Ureter (tissue), 1 donor: ENCODE results near the gene CACNA1B. TPM values are rescaled to one million over a fixed set of nuclear protein-coding genes. Genes with fewer than 3 reads are reported as not detected.

ENCODE experiments used
- DNase-seq: peaks from one replicate; pipeline ENCODE4 v3.0.0-alpha.2; 2020; ENCODE audit warnings: low spot score
- total RNA-seq: library from RNA; stranded (reverse); gene quantifications from one replicate; pipeline ENCODE4 v1.2.4, GENCODE V29; 2023
- donor health status: DM: yes; HTN: yes; CAD: no.

The CACNA1B gene
- total RNA-seq, 1 donor from 2014 or later: 0.23 TPM

- DNase-seq: peak; percentile 14
Measured at GRCh38 chr9:138033950-138034349, 156.4 kb downstream of the CACNA1B start.

DNA sequence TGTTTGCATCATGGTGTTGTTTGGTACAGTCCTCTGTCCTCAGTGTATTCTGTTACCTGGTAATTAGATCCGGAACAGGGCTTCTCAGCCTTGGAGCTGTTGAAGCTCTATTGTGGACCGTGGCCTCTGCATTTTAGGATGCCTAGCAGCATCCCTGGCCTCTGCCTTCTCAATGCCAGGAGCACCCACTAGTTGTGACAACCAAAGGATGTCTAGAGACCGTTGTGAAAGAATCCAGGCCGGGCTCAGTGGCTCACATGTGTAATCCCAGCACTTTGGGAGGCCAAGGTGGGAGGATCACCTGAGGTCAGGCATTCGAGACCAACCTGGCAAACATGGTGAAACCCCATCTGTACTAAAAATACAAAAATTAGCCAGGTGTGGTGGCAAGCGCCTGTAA lies 159.6 kb downstream of the CACNA1B start:
- peak; percentile 19 for DNase-seq

DNA sequence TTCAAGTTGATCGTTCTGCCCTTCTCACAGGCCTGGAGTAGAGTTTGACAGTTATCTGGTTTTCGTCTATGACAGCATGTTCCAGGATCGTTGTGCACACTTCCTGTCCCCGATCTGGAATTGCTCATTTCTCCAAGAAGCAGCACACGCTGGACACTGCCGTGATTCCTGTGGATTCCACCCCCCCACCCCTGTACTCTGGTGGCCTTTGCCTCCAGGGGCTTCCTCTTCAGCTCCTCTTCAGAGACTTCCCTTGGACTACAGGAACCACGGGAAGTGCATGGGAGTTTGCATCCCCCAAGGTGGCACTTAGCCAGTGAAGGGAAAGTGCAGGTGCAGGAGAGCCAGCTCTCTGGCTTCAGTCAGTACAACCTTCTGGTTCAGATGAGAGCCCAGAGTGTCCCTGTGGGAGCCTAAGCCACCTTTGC lies 160.7 kb downstream of the CACNA1B start:
- DNase-seq: peak; percentile 33

GRCh38 chr9:138040446-138041430 lies 163.2 kb downstream of the CACNA1B start:
- DNase-seq: peak; percentile 26

GRCh38 chr9:138042146-138042545 lies 164.6 kb downstream of the CACNA1B start:
- peak; percentile 3 for DNase-seq

GRCh38 chr9:138042640-138043039 lies 165.1 kb downstream of the CACNA1B start:
- DNase-seq: peak; percentile 14

DNA sequence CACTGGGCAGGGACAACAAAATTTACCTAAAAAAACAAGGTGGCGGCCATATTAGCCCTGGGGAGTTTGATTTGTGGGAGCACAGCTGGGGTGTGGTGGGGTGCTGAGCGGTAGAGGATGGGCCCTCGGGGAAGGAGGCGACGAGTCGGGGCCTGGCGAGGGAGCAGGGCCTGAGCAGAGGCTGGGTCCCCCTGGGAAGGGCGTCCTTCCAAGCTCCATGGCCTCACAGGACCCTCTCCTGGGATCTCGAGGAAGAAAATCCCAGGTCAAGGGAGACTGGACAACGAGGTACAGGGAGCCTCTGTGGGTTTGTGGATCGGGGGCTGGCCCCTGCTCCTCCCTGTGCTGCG lies 165.5 kb downstream of the CACNA1B start:
- no peak for DNase-seq

DNA sequence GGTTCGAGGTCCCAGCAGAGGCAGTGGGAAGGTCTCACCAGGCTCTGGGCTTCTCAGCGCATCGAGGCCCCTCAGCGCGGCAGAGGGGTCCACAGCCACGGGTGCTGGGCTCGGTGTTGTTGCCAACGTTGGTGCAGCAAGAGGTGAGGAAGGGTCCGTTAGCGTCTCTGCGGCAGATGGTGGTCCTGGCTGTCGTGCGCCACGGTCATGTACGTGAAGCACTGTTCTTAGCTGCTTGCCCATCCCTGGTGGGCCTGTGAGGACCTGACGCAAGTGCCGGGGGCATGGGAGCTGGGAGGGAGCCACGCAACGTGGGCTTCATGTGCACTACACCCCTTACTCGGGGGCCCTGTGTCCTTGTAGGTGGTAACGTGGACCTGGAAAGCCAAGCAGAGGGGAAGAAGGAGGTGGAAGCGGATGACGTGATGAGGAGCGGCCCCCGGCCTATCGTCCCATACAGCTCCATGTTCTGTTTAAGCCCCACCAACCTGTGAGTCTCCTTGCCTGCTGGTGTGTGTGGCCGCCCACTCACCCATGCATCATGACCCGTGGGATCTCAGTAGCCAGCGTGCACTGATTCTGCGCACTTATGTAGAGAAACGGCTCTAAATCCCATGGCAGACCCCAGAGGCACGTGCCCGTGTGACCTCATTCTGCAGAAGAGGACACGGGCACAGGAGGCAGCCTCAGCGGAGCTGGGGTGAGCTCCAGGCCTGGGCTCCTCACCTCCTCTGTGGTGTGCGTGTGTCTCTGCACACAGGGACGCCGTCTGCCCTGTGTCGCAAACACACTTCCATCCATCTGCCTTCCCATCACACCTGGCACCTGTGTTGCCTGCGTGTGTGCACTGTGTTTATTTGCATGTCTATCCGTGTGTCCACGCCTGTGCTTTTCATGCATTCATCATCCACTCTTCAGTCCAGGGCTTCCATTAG lies 166.1 kb downstream of the CACNA1B start:
- DNase-seq: peak; percentile 36

- peak; percentile 30 for DNase-seq
Measured at GRCh38 chr9:138044485-138045383, 167.2 kb downstream of the CACNA1B start.

DNA sequence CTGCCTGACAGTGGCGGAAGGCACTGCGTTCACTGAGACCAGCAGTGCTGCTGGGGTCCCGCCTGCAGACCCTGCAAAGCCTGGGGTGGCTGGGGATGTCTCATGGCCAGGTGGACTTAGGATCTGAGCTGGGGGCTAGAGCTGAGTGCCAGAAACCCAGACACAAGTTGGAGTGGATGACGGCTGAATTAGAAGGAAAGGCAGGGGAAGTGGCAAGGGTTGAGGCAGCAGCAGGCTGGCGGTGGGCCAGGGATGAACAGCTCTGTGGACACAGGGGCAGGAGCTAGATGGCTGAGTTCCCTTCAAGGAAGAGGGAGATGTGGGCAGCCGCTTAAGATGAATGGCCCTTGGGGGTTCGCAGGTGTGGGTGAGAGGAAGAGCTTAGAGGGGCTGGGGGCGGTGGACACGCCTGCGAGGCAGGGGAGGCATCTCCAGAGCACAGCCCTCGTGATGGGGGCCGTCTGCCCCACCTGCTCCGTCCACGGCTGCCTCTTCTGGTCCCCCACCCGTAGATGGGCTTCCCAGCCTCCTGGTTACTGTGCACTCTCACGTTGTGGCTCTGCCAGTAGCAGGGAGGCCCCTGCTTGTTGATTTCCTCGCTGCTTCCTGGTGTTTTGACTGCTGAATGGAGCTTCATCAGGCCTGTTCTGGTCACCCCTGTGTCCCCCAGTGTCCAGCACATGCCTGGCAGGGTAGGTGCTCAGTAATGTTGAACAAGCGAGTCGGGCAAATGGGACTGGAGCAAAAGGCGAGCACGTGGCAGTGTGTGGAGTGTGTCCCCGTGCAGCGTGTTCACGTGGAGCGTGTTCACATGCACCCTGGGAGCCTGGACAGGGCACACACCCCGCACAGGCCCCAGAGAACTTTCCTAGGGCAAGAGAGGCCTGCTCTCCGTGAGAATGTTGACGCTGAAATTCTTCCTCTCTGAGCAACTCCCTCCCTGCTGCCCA lies 168.2 kb downstream of the CACNA1B start:
- peak; percentile 26 for DNase-seq

- DNase-seq: peak; percentile 41
Measured at GRCh38 chr9:138046641-138047301, 169.2 kb downstream of the CACNA1B start.

DNA sequence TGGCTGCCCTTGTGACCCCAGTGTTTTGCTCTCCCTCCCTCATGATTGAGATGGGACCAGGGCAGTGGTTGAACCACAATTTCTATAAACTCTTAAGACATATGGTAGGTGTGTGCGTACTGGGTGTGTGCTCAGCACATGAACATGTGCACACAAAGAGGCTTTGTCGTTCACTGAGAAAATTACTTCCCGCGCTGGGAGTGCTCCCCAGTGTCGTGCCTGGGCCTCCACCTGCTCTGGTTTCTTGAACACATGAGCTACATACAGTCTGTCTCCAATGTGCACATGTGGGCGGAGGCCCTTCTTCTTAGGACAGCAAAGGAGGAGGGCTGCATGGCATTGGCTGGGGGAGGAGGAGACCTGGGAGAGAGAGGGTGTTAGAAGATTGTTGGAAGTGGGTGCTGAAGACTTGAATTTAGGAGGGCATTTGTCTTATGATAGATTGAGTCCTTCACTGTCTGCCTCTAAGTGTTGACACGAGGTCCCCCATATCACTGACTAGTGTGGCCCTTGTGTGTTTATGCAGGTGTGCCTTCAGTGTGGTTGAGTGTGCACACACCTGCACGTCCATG lies 170.0 kb downstream of the CACNA1B start:
- peak; percentile 14 for DNase-seq

GRCh38 chr9:138048184-138048583 lies 170.6 kb downstream of the CACNA1B start:
- DNase-seq: peak; percentile 19

DNA sequence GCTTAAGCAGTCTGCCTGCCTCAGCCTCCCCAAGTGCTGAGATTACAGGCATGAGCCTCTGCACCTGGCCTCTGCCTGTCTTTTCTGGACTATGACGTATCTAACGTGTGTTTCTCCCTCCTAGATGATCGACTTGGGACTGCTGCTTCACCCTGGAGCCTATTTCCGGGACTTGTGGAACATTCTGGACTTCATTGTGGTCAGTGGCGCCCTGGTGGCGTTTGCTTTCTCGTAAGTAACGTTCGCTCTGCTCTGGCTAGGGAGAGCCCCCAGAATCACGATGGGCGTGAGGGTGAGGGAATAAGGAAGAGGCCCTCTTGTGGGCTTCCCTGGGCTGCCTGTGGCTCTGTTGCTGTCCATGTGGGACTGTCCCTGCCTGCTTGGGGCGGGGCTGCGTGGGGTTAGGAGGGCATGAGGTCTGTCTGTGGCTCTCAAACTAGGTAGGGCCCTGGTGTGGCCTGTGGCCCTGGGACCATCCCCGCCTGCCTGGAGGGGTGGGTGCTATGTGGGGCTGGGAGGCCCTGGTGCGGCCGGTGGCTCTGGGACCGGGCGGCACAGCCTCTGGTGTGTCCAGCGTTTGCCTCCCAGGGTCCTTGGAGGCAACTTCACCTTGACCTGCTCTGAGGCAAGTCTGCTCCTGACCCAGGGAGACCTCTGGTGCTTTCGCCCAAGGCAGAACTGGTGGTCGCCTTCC lies 171.7 kb downstream of the CACNA1B start:
- DNase-seq: peak; percentile 32

- DNase-seq: peak; percentile 39
Measured at GRCh38 chr9:138049779-138050471, 172.3 kb downstream of the CACNA1B start.

GRCh38 chr9:138050472-138051330 lies 173.1 kb downstream of the CACNA1B start:
- peak; percentile 19 for DNase-seq
